Activated naive CD4-positive, alpha-beta T cell treated with anti-CD3 and anti-CD28 coated beads, Interleukin-2, amount 50 U/mL, for 24 hours (primary cell): ENCODE results near the gene CDH3.

ENCODE experiments used
- H3K27ac Mint-ChIP-seq: one replicate; pipeline ENCODE4 v1.8.0; 2021; ENCODE audit warnings: mild to moderate bottlenecking, mixed read lengths
- H3K27me3 Mint-ChIP-seq: one replicate; pipeline ENCODE4 v1.8.0; 2021; ENCODE audit warnings: mixed read lengths
- H3K36me3 Mint-ChIP-seq: one replicate; pipeline ENCODE4 v1.8.0; 2021; ENCODE audit warnings: mixed read lengths
- H3K4me1 Mint-ChIP-seq: one replicate; pipeline ENCODE4 v1.8.0; 2021; ENCODE audit warnings: mixed read lengths
- H3K4me3 Mint-ChIP-seq: one replicate; pipeline ENCODE4 v1.8.0; 2021; ENCODE audit warnings: mild to moderate bottlenecking, mixed read lengths
- H3K9me3 Mint-ChIP-seq: one replicate; pipeline ENCODE4 v1.8.0; 2021; ENCODE audit warnings: mixed read lengths

Gene CDH3

DNA sequence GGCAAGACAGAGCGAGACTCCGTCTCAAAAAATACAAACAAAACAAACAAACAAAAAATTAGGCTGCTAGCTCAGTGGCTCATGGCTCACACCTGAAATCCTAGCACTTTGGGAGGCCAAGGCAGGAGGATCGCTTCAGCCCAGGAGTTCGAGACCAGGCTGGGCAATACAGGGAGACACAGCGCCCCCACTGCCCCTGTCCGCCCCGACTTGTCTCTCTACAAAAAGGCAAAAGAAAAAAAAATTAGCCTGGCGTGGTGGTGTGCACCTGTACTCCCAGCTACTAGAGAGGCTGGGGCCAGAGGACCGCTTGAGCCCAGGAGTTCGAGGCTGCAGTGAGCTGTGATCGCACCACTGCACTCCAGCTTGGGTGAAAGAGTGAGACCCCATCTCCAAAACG is 91.5 kb downstream of the CDH3 start:
- peaks cover 14% of the 10 kb centered on the region for H3K27me3 Mint-ChIP-seq
- H3K36me3 Mint-ChIP-seq = peaks cover 2% of the 10 kb centered on the region
- peaks cover 8% of the 10 kb centered on the region for H3K4me1 Mint-ChIP-seq
- H3K4me3 Mint-ChIP-seq = peak overlapping the region; percentile 73
- no peaks in the 10 kb centered on the region for H3K9me3 Mint-ChIP-seq
- H3K27ac Mint-ChIP-seq = no peak overlapping the region

DNA sequence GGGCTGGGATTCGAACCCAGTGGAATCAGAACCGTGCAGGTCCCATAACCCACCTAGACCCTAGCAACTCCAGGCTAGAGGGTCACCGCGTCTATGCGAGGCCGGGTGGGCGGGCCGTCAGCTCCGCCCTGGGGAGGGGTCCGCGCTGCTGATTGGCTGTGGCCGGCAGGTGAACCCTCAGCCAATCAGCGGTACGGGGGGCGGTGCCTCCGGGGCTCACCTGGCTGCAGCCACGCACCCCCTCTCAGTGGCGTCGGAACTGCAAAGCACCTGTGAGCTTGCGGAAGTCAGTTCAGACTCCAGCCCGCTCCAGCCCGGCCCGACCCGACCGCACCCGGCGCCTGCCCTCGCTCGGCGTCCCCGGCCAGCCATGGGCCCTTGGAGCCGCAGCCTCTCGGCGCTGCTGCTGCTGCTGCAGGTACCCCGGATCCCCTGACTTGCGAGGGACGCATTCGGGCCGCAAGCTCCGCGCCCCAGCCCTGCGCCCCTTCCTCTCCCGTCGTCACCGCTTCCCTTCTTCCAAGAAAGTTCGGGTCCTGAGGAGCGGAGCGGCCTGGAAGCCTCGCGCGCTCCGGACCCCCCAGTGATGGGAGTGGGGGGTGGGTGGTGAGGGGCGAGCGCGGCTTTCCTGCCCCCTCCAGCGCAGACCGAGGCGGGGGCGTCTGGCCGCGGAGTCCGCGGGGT is 92.1 kb downstream of the CDH3 start, which contains the start of gene CDH1:
Gene CDH1 (plus strand): TSS at position 247 of the 684 bp plus-strand sequence. CDS start 124 bp downstream, at position 371.
- no peak within 1 kb of the TSS for H3K27ac Mint-ChIP-seq
- peaks cover 8% of the 10 kb centered on the region for H3K4me1 Mint-ChIP-seq
- no peaks in the 10 kb centered on the region for H3K9me3 Mint-ChIP-seq
- peaks cover 2% of the 10 kb centered on the region for H3K36me3 Mint-ChIP-seq
- peaks cover 14% of the 10 kb centered on the region for H3K27me3 Mint-ChIP-seq
- H3K4me3 Mint-ChIP-seq = peak within 1 kb of the TSS; percentile 73

GRCh38 chr16:68737730-68738629 is 92.9 kb downstream of the CDH3 start:
- Mint-ChIP-seq H3K27ac (no peak overlapping the region), H3K27me3 (peaks cover 14% of the 10 kb centered on the region), H3K4me1 (peaks cover 8% of the 10 kb centered on the region), H3K4me3 (peak overlapping the region; percentile 30), H3K36me3 (peaks cover 2% of the 10 kb centered on the region), H3K9me3 (no peaks in the 10 kb centered on the region)

GRCh38 chr16:68739964-68740627 is 95.0 kb downstream of the CDH3 start:
- Mint-ChIP-seq H3K9me3 (no peaks in the 10 kb centered on the region), H3K27me3 (peaks cover 15% of the 10 kb centered on the region), H3K27ac (no peak overlapping the region), H3K36me3 (peaks cover 2% of the 10 kb centered on the region), H3K4me3 (no peak overlapping the region), H3K4me1 (peaks cover 8% of the 10 kb centered on the region)

GRCh38 chr16:68740628-68741346 is 95.7 kb downstream of the CDH3 start:
- H3K4me1 Mint-ChIP-seq = peaks cover 8% of the 10 kb centered on the region
- peaks cover 15% of the 10 kb centered on the region for H3K27me3 Mint-ChIP-seq
- H3K9me3 Mint-ChIP-seq = no peaks in the 10 kb centered on the region
- peaks cover 2% of the 10 kb centered on the region for H3K36me3 Mint-ChIP-seq
- H3K4me3 Mint-ChIP-seq = no peak overlapping the region
- H3K27ac Mint-ChIP-seq = no peak overlapping the region

- no peak overlapping the region for H3K27ac Mint-ChIP-seq
- no peaks in the 10 kb centered on the region for H3K36me3 Mint-ChIP-seq
- no peak overlapping the region for H3K4me3 Mint-ChIP-seq
- peaks cover 3% of the 10 kb centered on the region for H3K27me3 Mint-ChIP-seq
- no peaks in the 10 kb centered on the region for H3K4me1 Mint-ChIP-seq
- H3K9me3 Mint-ChIP-seq = no peaks in the 10 kb centered on the region
These were observed 98.6 kb downstream of the CDH3 start for GRCh38 chr16:68743664-68744063.

- H3K27ac Mint-ChIP-seq = no peak overlapping the region
- H3K36me3 Mint-ChIP-seq = no peaks in the 10 kb centered on the region
- no peak overlapping the region for H3K4me3 Mint-ChIP-seq
- no peaks in the 10 kb centered on the region for H3K4me1 Mint-ChIP-seq
- H3K27me3 Mint-ChIP-seq = peaks cover 3% of the 10 kb centered on the region
- H3K9me3 Mint-ChIP-seq = no peaks in the 10 kb centered on the region
These were observed 99.7 kb downstream of the CDH3 start for GRCh38 chr16:68744744-68745280.

DNA sequence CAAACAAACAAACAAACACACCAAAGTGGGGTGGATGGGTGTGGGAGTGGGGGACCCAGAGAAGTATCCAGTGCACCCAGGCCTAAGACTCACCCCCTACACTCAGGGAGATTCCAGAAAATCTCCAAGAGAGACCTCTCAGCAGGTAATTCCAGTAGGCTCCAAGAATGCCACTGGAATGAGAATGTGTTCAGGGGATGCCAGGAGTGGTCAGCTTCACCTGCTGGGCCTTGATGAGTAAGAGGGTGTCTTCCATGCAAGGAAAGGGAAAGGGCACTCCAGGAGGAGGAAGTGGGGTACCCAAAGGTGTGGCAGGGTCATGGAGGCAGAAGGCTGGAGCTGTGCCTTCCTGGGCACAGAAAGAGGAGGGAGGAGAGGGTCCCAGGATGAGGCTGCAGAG is 101.8 kb downstream of the CDH3 start:
- Mint-ChIP-seq H3K9me3 (no peaks in the 10 kb centered on the region), H3K36me3 (no peaks in the 10 kb centered on the region), H3K4me3 (no peak overlapping the region), H3K27ac (no peak overlapping the region), H3K4me1 (no peaks in the 10 kb centered on the region), H3K27me3 (peaks cover 1% of the 10 kb centered on the region)

DNA sequence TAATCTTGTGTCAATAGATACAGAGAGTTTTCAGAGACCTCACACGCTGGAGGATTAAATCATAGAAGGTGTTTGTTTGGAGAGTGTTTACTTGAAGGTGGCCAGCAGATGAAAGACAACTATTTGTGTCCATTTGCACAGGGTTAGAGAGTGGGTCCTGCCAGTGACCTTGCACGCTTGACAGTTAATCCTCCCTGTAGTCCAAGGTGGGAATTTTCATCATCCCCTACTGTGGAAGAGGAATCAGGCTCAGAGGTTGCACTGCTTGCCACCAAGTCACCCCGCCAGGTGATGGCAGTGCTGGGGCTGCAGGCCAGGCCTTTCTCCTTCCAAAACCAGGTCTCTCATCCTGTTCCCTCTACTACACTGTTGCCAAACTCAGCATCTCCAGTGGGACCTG is 104.3 kb downstream of the CDH3 start:
- Mint-ChIP-seq H3K4me3 (no peak overlapping the region), H3K36me3 (no peaks in the 10 kb centered on the region), H3K27me3 (peaks cover 1% of the 10 kb centered on the region), H3K9me3 (no peaks in the 10 kb centered on the region), H3K27ac (no peak overlapping the region), H3K4me1 (peaks cover 8% of the 10 kb centered on the region)
